Renal cortical epithelial cell (primary cell): ENCODE measurements around the gene RIPK4. TPM values are rescaled to one million over a fixed set of nuclear protein-coding genes. Genes with fewer than 3 reads are reported as not detected.

Experiments used
- DNase-seq: peaks from one replicate; pipeline ENCODE4 v3.0.0-alpha.2; 2011; ENCODE audit warnings: low read depth
- total RNA-seq: library from RNA; depleted of rRNA; stranded (reverse); fragments of >200 nt; gene quantifications from 2 replicates; pipeline ENCODE4 v1.2.3, GENCODE V29; 2014

Gene RIPK4
- 30.6 and 65.1 TPM in 2 replicates for total RNA-seq

DNA sequence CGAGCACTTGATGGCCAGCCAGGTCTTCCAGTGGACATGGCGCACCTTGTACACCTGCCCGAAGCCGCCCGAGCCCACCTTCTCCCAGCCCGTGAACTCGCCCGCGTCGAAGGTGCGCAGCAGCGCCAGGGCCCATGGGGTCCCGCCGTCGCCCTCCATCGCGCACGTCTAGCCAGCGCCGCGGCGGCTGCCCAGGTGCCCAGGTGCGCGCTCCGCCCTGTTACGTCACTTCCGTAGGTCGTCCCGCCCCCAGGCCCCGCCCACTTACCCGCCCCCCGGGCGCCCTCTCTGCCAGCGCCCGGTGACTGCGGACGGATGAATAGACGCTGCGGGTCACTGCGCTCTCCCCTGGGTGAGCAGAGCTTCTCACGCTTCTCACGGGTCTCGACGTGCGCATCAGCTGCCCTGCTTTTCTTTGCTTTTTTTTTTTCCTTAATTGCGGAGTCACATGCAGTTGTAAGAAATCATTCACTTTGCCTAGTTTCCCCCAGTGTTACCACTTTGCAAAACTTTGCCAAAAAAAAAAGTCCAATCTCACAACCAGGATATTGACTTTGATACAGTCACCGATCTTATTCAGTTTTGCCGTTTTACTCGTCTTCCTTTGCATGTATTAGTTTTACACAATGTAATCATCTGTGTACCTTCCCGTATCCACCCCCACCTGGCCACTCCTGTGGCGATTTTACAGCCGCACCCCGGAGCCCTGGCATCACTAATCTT, at the start of gene RIPK4:
TSS of gene RIPK4 (minus strand) at position 170 of the 723 bp plus-strand sequence. CDS start at position 159, 11 bp downstream.
- DNase-seq: peak; percentile 95

DNA sequence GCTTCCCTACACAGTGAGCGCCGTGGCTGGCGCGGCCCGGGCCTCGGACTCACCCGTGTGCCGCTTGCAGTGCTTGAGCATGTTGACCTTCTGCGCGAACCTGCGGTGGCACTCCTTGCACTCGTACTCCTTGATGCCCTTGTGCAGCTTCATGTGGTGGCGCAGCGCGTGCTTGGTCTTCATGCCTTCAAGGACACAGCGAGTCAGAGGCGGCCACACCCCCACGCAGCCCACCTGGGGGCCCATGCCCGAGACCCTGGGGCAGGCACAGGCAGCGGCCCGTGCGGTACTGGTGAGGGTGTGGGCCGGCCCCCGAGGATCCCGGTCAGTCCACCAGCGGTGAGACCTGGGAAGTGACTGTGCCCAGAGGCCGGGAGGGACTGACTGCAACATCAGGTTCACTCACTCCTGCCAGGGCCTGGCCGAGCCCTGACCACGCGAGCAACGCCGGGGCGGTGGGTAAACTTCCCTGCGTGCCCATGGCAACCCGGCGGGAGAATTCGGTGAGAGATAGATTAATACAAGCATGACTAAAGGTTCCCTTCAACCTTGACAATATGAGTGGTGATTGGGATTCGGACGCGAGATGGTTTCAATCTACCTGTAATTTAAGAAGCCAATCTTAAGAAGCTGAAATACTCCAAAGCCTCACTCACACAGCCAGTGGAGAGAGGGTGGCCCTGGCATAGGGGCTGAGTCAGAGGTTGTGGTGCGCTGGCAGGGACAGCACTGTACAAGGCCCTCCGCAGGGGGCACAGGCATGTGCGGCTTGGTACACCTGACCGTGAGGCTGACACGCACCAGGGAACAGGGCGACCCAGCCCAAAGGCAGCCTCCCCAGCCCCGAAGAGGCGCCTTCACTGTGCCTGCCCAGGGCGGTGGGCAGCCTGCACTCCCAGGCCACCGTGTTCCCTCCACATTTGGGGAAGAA, 49.1 kb upstream of the RIPK4 start:
- no peak for DNase-seq

GRCh38 chr21:41813226-41813625, 46.4 kb upstream of the RIPK4 start:
- no peak for DNase-seq

GRCh38 chr21:41812679-41813078, 45.8 kb upstream of the RIPK4 start:
- no peak for DNase-seq

DNA sequence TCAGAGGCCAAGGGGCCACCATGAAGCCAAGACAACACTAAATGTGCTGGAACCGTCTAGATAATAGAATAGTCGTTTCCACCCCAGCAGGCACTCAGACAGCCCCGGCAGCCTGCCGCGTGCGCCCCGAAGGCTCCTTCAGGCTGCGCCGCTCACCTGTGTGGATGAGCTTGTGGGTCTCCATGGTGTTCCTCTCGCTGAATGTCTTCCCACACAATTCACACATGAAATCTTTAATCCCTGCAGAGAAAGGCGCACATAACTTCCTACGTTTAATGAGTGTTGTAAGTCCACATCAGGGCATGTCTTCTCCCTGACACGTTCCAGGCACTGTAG, 43.7 kb upstream of the RIPK4 start:
- no peak for DNase-seq

GRCh38 chr21:41809891-41810596, 43.2 kb upstream of the RIPK4 start:
- DNase-seq: no peak

DNA sequence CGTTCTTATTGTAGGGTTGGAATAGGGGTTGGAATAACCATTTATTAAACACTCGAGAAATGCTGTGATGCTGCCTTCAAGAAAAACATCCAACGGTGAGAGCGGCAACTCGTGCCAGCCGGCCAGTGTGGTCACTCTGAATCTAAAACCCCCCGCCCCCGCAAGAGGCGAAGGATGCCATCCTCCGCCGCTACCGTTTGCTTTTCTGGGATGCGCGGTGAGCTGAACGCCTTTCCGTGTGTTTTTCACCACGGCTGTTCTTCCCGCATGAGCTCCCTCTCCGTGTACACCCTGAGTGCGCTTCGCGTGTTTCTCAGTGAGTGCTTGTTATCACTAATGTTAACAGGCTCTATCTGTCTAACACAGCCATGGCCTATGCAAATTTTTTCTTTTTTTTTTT, 42.0 kb upstream of the RIPK4 start:
- DNase-seq: no peak

- DNase-seq: no peak
These were observed 41.2 kb upstream of the RIPK4 start for GRCh38 chr21:41808094-41808493.

DNA sequence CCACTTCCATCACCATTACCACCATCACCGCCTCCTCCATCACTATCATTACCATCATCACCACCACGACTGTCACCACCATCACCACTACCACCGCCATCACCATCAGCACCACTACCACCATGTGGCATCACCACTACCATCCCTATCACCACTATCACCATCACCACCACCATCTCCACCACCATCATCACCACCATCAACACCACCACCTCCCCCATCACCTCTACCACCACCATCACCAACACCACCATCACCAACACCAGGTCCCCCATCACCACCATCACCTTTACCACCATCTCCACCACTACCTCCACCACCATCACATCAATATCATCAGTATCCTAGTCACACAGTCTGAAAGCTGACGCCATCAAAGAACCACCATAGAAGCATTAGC, 39.9 kb upstream of the RIPK4 start:
- DNase-seq: no peak

DNA sequence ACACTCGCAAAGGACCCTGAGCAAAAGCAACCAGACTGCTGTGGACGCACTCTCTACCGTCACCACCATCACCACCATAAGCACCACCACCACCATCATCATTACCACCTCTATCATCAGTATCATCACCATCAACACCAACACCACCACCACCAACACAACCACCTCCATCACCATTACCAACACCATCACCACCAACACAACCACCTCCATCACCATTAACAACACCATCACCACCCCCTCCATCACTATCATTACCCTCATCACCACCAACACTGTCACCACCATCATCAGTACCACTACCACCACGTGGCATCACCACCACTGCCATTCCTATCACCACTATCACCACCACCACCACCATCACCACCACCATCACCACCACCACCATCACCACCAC, 38.8 kb upstream of the RIPK4 start:
- no peak for DNase-seq

- DNase-seq: no peak
These were observed 38.2 kb upstream of the RIPK4 start for GRCh38 chr21:41805038-41805437.

- DNase-seq: no peak
These were observed 37.5 kb upstream of the RIPK4 start for GRCh38 chr21:41804381-41804780.

- no peak for DNase-seq
These were observed 36.5 kb upstream of the RIPK4 start for GRCh38 chr21:41803316-41803715.

- no peak for DNase-seq
These were observed 35.8 kb upstream of the RIPK4 start for GRCh38 chr21:41802684-41803083.

GRCh38 chr21:41802198-41802584, 35.3 kb upstream of the RIPK4 start:
- no peak for DNase-seq

- no peak for DNase-seq
These were observed 34.7 kb upstream of the RIPK4 start for GRCh38 chr21:41801321-41802197.

- DNase-seq: no peak
These were observed 33.8 kb upstream of the RIPK4 start for GRCh38 chr21:41800425-41801320.

DNA sequence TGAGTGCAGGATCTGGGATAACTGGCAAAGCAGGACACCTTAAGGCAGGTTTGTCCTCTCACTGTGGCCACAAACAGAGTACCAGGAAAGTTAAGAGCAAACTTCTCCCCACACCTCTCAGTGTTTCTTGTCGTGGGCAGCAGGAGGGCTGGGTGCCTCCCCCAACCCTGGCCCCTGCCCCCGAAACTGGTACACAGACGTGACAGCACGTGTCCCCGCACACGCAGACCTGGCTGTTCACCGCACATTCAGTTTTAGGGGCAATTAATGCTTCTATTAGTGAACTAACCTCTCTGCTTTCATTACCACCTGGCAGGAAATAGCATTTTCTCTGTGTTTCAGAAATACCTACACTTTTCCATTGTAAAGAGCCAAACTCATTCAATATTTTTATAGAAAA, 32.9 kb upstream of the RIPK4 start:
- DNase-seq: no peak

DNA sequence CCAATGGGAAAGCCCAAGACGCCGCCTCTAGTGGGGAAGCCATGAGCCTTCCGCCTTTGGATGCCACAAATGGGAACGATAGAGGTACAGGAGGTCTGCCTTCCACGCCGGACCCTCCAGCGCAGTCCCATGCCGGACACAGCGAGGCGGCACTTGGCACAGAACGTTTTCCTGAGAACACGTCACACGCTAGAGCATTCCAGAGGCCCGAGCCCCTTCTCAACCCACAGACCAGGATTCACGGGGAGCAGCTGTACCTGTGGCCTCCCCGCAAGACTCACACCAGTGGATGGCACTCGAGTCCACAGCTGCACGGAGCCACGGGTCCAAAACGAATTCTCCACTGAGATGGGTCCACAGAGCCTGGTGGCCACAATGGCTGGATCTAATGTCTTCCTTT, 31.5 kb upstream of the RIPK4 start:
- DNase-seq: no peak

GRCh38 chr21:41796476-41797080, 29.7 kb upstream of the RIPK4 start:
- no peak for DNase-seq
